ENCODE measurements around the gene BAZ2B. TPM values are rescaled to one million over a fixed set of nuclear protein-coding genes. Genes with fewer than 3 reads are reported as not detected.

Gene BAZ2B
- total and polyA plus RNA-seq, 9 of the 15 experiments (the other 6 are each of a cell fraction or from before 2014, with no cell fraction given) = 7.5 to 38.6 (median 19.8) TPM

- TF ChIP-seq AFF4 (CRISPR knock-in tag; IDR thresholded peaks at IDR 0.05) = no peak
- no peak for TF ChIP-seq MEF2D (tag; conservative IDR thresholded peaks at IDR 0.05; ENCODE audit: low read depth)
- peak; percentile 27 to 45; a peak in 2 of 4 replicates for TF ChIP-seq RAD21 (CRISPR knock-in tag; conservative IDR thresholded peaks at IDR 0.05 in 1 of 2, IDR thresholded peaks at IDR 0.05 in 1 of 2)
- TF ChIP-seq GABPA (tag; conservative IDR thresholded peaks at IDR 0.05; ENCODE audit: low read depth) = peak; percentile 84
- TF ChIP-seq REST (IDR thresholded peaks at IDR 0.05; ENCODE audit: borderline replicate concordance) = peak; percentile 53; the same call in 1 of the 2 replicates
- no peak for TF ChIP-seq REST (CRISPR knock-in tag; IDR thresholded peaks at IDR 0.05; ENCODE audit: low read depth)
- no peak for TF ChIP-seq ID3 (CRISPR knock-in tag; IDR thresholded peaks at IDR 0.05)
- TF ChIP-seq ID3 (tag; IDR thresholded peaks at IDR 0.05) = 0 out of 2 replicates have a peak, but pooled peaks have one; percentile 54
- peak; percentile 92 for TF ChIP-seq BHLHE40 (IDR thresholded peaks at IDR 0.05; ENCODE audit: low read length)
- TF ChIP-seq SAFB (IDR thresholded peaks at IDR 0.05; ENCODE audit: borderline replicate concordance, low read depth, low read length) = no peak
- TF ChIP-seq YBX1 (IDR thresholded peaks at IDR 0.05) = no peak
- no peak for TF ChIP-seq HMGN3 (IDR thresholded peaks at IDR 0.05; ENCODE audit: borderline replicate concordance, extremely low read depth, insufficient read length, low read depth, low read length)
- TF ChIP-seq DEAF1 (CRISPR knock-in tag; IDR thresholded peaks at IDR 0.05) = peak; percentile 35; the same call in 1 of the 2 replicates
- TF ChIP-seq ATF7 (IDR thresholded peaks at IDR 0.05) = 0 out of 2 replicates have a peak, but pooled peaks have one; percentile 15
Observed at GRCh38 chr2:159516241-159516758, 100.0 kb downstream of the BAZ2B start (continued).

Data from K562 (cell line).